ENCODE results near the gene SSX5.
"Not testable (repeated sequence)": the region's sequence is repeated elsewhere in the genome, so short reads cannot be mapped to it uniquely, and the experiment has no call there.

Gene SSX5

GRCh38 chrX:48196745-48197201 lies at the start of gene SSX5:
TSS of gene SSX5 (minus strand) at chrX:48196795. CDS start at chrX:48195358, 1,437 bp downstream.
- H2AFZ ChIP-seq (ENCODE audit: low read depth, low read length) = no peak within 1 kb of the TSS
- no peaks in the 10 kb centered on the region for H3K79me2 ChIP-seq (ENCODE audit: low read length)
- H3K4me1 ChIP-seq (ENCODE audit: low read length) = no peaks in the 10 kb centered on the region
- no peaks in the 10 kb centered on the region for H3K36me3 ChIP-seq (replicated peaks; ENCODE audit: low read depth, low read length)
- no peaks in the 10 kb centered on the region for H3K9me3 ChIP-seq (ENCODE audit: insufficient read depth, low read length)
- H4K20me1 ChIP-seq (ENCODE audit: insufficient read depth, low read length) = no peaks in the 10 kb centered on the region
- H3K4me3 ChIP-seq (ENCODE audit: low read length) = no peak within 1 kb of the TSS
- no peaks in the 10 kb centered on the region for H3K27me3 ChIP-seq (ENCODE audit: low read depth, low read length)
- H3K9ac ChIP-seq (ENCODE audit: low read length) = no peak within 1 kb of the TSS
- TF ChIP-seq CTCF (IDR thresholded peaks at IDR 0.05; ENCODE audit: low read depth, low read length) = no peak
- TF ChIP-seq EZH2phosphoT487 (IDR thresholded peaks at IDR 0.05; ENCODE audit: low read depth) = no peak
- H3K27ac ChIP-seq (ENCODE audit: low read length) = no peak within 1 kb of the TSS
- H3K4me2 ChIP-seq (ENCODE audit: low read length) = no peak within 1 kb of the TSS

GRCh38 chrX:48224196-48224595 lies 27.6 kb upstream of the SSX5 start:
- not testable (repeated sequence) for H2AFZ ChIP-seq (ENCODE audit: low read depth, low read length); H3K4me1 ChIP-seq (ENCODE audit: low read length); H3K79me2 ChIP-seq (ENCODE audit: low read length); H3K9me3 ChIP-seq (ENCODE audit: insufficient read depth, low read length); H3K4me2 ChIP-seq (ENCODE audit: low read length); H3K27me3 ChIP-seq (ENCODE audit: low read depth, low read length); H4K20me1 ChIP-seq (ENCODE audit: insufficient read depth, low read length); H3K36me3 ChIP-seq (replicated peaks; ENCODE audit: low read depth, low read length); H3K9ac ChIP-seq (ENCODE audit: low read length); H3K27ac ChIP-seq (ENCODE audit: low read length); H3K4me3 ChIP-seq (ENCODE audit: low read length)

GRCh38 chrX:48214341-48214740 lies 17.7 kb upstream of the SSX5 start:
- H3K4me1 ChIP-seq (ENCODE audit: low read length); H4K20me1 ChIP-seq (ENCODE audit: insufficient read depth, low read length); H3K36me3 ChIP-seq (replicated peaks; ENCODE audit: low read depth, low read length); H3K27ac ChIP-seq (ENCODE audit: low read length); H3K4me3 ChIP-seq (ENCODE audit: low read length); H2AFZ ChIP-seq (ENCODE audit: low read depth, low read length); H3K27me3 ChIP-seq (ENCODE audit: low read depth, low read length); H3K79me2 ChIP-seq (ENCODE audit: low read length); H3K9ac ChIP-seq (ENCODE audit: low read length); H3K9me3 ChIP-seq (ENCODE audit: insufficient read depth, low read length); H3K4me2 ChIP-seq (ENCODE audit: low read length): not testable (repeated sequence)

- H3K4me2 ChIP-seq (ENCODE audit: low read length); H3K27me3 ChIP-seq (ENCODE audit: low read depth, low read length); H3K79me2 ChIP-seq (ENCODE audit: low read length); H3K36me3 ChIP-seq (replicated peaks; ENCODE audit: low read depth, low read length); H3K4me3 ChIP-seq (ENCODE audit: low read length); H4K20me1 ChIP-seq (ENCODE audit: insufficient read depth, low read length); H3K9ac ChIP-seq (ENCODE audit: low read length); H3K27ac ChIP-seq (ENCODE audit: low read length); H3K4me1 ChIP-seq (ENCODE audit: low read length); H2AFZ ChIP-seq (ENCODE audit: low read depth, low read length); H3K9me3 ChIP-seq (ENCODE audit: insufficient read depth, low read length): not testable (repeated sequence)
Measured at GRCh38 chrX:48190024-48190423, 6.6 kb downstream of the SSX5 start.

GRCh38 chrX:48181882-48182281 lies 14.7 kb downstream of the SSX5 start:
- H3K27me3 ChIP-seq (ENCODE audit: low read depth, low read length); H3K9me3 ChIP-seq (ENCODE audit: insufficient read depth, low read length); H3K4me3 ChIP-seq (ENCODE audit: low read length); H3K9ac ChIP-seq (ENCODE audit: low read length); H3K36me3 ChIP-seq (replicated peaks; ENCODE audit: low read depth, low read length); H3K4me1 ChIP-seq (ENCODE audit: low read length); H3K4me2 ChIP-seq (ENCODE audit: low read length); H3K79me2 ChIP-seq (ENCODE audit: low read length); H4K20me1 ChIP-seq (ENCODE audit: insufficient read depth, low read length); H2AFZ ChIP-seq (ENCODE audit: low read depth, low read length); H3K27ac ChIP-seq (ENCODE audit: low read length): not testable (repeated sequence)

- Histone ChIP-seq H3K9me3 (ENCODE audit: insufficient read depth, low read length) (no peaks in the 10 kb centered on the region), H3K9ac (ENCODE audit: low read length) (no peak overlapping the region), H3K36me3 (replicated peaks; ENCODE audit: low read depth, low read length) (no peaks in the 10 kb centered on the region), H3K4me2 (ENCODE audit: low read length) (no peak overlapping the region), H3K27ac (ENCODE audit: low read length) (no peak overlapping the region), H4K20me1 (ENCODE audit: insufficient read depth, low read length) (no peaks in the 10 kb centered on the region), H3K4me3 (ENCODE audit: low read length) (no peak overlapping the region), H2AFZ (ENCODE audit: low read depth, low read length) (no peak overlapping the region), H3K79me2 (ENCODE audit: low read length) (no peaks in the 10 kb centered on the region), H3K4me1 (ENCODE audit: low read length) (no peaks in the 10 kb centered on the region), H3K27me3 (ENCODE audit: low read depth, low read length) (no peaks in the 10 kb centered on the region)
- TF ChIP-seq EZH2phosphoT487 (IDR thresholded peaks at IDR 0.05; ENCODE audit: low read depth) = no peak
- TF ChIP-seq CTCF (IDR thresholded peaks at IDR 0.05; ENCODE audit: low read depth, low read length) = no peak
Measured at GRCh38 chrX:48180811-48181210, 15.8 kb downstream of the SSX5 start.
